Measurements from ENCODE around the gene RHOB. TPM values are rescaled to one million over a fixed set of nuclear protein-coding genes. Genes with fewer than 3 reads are reported as not detected.

Gene RHOB
- total and polyA plus RNA-seq, 2 of the 13 experiments (the other 11 are each of a cell fraction or from before 2014, with no cell fraction given) = 192 to 268 TPM

- TF ChIP-seq ATF7-NPFF (CRISPR knock-in tag; IDR thresholded peaks at IDR 0.05; ENCODE audit: low read depth) = no peak
- no peak for TF ChIP-seq SCMH1 (CRISPR knock-in tag; IDR thresholded peaks at IDR 0.05; ENCODE audit: borderline replicate concordance)
- no peak for TF ChIP-seq ZSCAN31 (CRISPR knock-in tag; IDR thresholded peaks at IDR 0.05; ENCODE audit: low read depth)
- no peak for TF ChIP-seq GABPA (IDR thresholded peaks at IDR 0.05; ENCODE audit: low read depth, low read length)
- TF ChIP-seq GABPA (CRISPR knock-in tag; IDR thresholded peaks at IDR 0.05; ENCODE audit: low read depth) = no peak
- 0 out of 2 replicates have a peak, but pooled peaks have one; percentile 40 for TF ChIP-seq ZNF749 (CRISPR knock-in tag; IDR thresholded peaks at IDR 0.05; ENCODE audit: borderline replicate concordance)
- no peak for TF ChIP-seq LBX2 (CRISPR knock-in tag; IDR thresholded peaks at IDR 0.05; ENCODE audit: borderline replicate concordance)
- no peak for TF ChIP-seq MAZ (IDR thresholded peaks at IDR 0.05; ENCODE audit: borderline replicate concordance, low read depth, low read length)
- TF ChIP-seq MAZ (CRISPR knock-in tag; IDR thresholded peaks at IDR 0.05; ENCODE audit: low read depth) = no peak
- TF ChIP-seq FOXC1 (CRISPR knock-in tag; IDR thresholded peaks at IDR 0.05; ENCODE audit: borderline replicate concordance) = no peak
- TF ChIP-seq ATF3 (CRISPR knock-in tag; IDR thresholded peaks at IDR 0.05) = no peak
- no peak for TF ChIP-seq JDP2 (CRISPR knock-in tag; IDR thresholded peaks at IDR 0.05; ENCODE audit: borderline replicate concordance)
- TF ChIP-seq FOSL2 (CRISPR knock-in tag; IDR thresholded peaks at IDR 0.05) = no peak
- TF ChIP-seq ZSCAN21 (CRISPR knock-in tag; IDR thresholded peaks at IDR 0.05; ENCODE audit: borderline replicate concordance) = no peak
- TF ChIP-seq SKI (IDR thresholded peaks at IDR 0.05; ENCODE audit: partially characterized antibody) = no peak
- TF ChIP-seq RCOR2 (CRISPR knock-in tag; IDR thresholded peaks at IDR 0.05) = no peak
- 0 out of 2 replicates have a peak, but pooled peaks have one; percentile 22 for TF ChIP-seq SOX5 (CRISPR knock-in tag; IDR thresholded peaks at IDR 0.05; ENCODE audit: borderline replicate concordance)
- TF ChIP-seq KMT2B (CRISPR knock-in tag; IDR thresholded peaks at IDR 0.05) = no peak
- no peak for TF ChIP-seq JARID2 (CRISPR knock-in tag; IDR thresholded peaks at IDR 0.05; ENCODE audit: insufficient replicate concordance)
- no peak for TF ChIP-seq TFE3 (CRISPR knock-in tag; IDR thresholded peaks at IDR 0.05)
- TF ChIP-seq CAMTA2 (CRISPR knock-in tag; IDR thresholded peaks at IDR 0.05; ENCODE audit: borderline replicate concordance) = no peak
- TF ChIP-seq NR2F6 (IDR thresholded peaks at IDR 0.05) = peak; percentile 79
- peak; percentile 80; the same call in 1 of the 2 replicates for TF ChIP-seq NR2F6 (CRISPR knock-in tag; IDR thresholded peaks at IDR 0.05)
- TF ChIP-seq ZBTB20 (CRISPR knock-in tag; IDR thresholded peaks at IDR 0.05; ENCODE audit: borderline replicate concordance, low read depth) = no peak
- no peak for TF ChIP-seq SRY (CRISPR knock-in tag; IDR thresholded peaks at IDR 0.05)
- TF ChIP-seq RFXAP (CRISPR knock-in tag; IDR thresholded peaks at IDR 0.05; ENCODE audit: borderline replicate concordance) = no peak
- TF ChIP-seq XRCC5 (optimal IDR thresholded peaks at IDR 0.05; ENCODE audit: low read length) = peak; percentile 60
- TF ChIP-seq POLR2A (IDR thresholded peaks at IDR 0.05; ENCODE audit: insufficient read depth in 1 of 2, low read depth in 2 of 2, low read length in 2 of 2) = no peak
- peak; percentile 83 for TF ChIP-seq PITX1 (CRISPR knock-in tag; IDR thresholded peaks at IDR 0.05)
- TF ChIP-seq RNF2 (conservative IDR thresholded peaks at IDR 0.05; ENCODE audit: low read depth) = no peak
- no peak for TF ChIP-seq MED8 (CRISPR knock-in tag; IDR thresholded peaks at IDR 0.05; ENCODE audit: insufficient replicate concordance)
- TF ChIP-seq HNRNPK (IDR thresholded peaks at IDR 0.05; ENCODE audit: low read depth, low read length, poor library complexity, severe bottlenecking) = no peak
- TF ChIP-seq ZNF335 (CRISPR knock-in tag; IDR thresholded peaks at IDR 0.05) = no peak
- no peak for TF ChIP-seq ZSCAN9 (CRISPR knock-in tag; IDR thresholded peaks at IDR 0.05; ENCODE audit: borderline replicate concordance)
- no peak for TF ChIP-seq ZNF879 (CRISPR knock-in tag; IDR thresholded peaks at IDR 0.05)
Measured at GRCh38 chr2:20431772-20432171, 15.1 kb upstream of the RHOB start (continued).
